OCI-LY7 (cell line): Measurements from ENCODE around the gene ATP8B4.

Experiments used
- CTCF ChIP-seq: fragments of 200-600 bp; sonication (generic); conservative IDR thresholded peaks from 2 replicates; pipeline ENCODE4 v1.5.1; 2014; ENCODE audit warnings: mild to moderate bottlenecking, antibody characterized with exemption, low read length, moderate library complexity, mixed read lengths
- EZH2phosphoT487 ChIP-seq: fragments of 200-600 bp; sonication (generic); IDR thresholded peaks from 2 replicates; pipeline ENCODE4 v1.6.1; 2018; ENCODE audit warnings: low read depth, borderline replicate concordance, mild to moderate bottlenecking, mixed run types, antibody characterized with exemption, low read length, moderate library complexity, mixed read lengths

GRCh38 chr15:49832511-49832910 is 286.5 kb downstream of the ATP8B4 start:
- TF ChIP-seq CTCF (peak; percentile 45), EZH2phosphoT487 (no peak)
